HG02852 (cell line): ENCODE measurements around the gene GRIK4.

ENCODE experiments used
- ATAC-seq: cut with Tn5 transposase; IDR thresholded peaks from one replicate; pipeline ENCODE4 v1.9.1; 2021; ENCODE audit warnings: mild to moderate bottlenecking, moderate library complexity; ENCODE audit not compliant: unreplicated experiment

The GRIK4 gene

GRCh38 chr11:120660024-120660565, 148.5 kb downstream of the GRIK4 start:
- no peak for ATAC-seq

DNA sequence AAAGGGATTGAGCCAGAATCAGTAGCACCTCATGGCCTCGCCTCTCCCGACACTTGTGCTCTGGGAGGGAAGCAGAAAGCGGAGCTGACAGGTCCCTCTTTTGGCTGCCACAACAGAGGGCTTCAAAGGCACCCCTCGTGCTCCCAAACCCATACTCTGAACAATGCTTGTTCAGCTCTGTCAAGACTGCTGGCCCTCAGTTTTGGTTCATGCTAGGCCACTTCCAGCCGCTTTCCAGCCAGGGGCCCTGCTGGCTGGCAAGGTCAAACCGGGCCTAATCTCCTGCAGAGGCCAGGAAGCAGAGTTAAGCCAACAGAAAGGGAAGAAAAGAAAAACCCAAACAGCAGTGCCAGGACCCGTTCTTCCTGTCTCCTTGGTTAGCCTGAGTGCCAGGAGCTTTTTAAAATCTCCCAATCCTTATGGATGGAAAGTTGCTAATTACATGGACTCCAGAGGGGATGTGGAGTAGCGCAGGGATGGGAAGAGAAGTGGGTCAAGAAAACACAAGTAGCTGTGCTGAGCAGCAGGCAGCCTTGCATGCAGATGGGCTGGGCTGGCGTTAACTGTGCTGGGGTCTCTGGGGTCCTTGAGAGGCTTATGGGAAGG, 150.6 kb downstream of the GRIK4 start:
- no peak for ATAC-seq

GRCh38 chr11:120663142-120663541, 151.6 kb downstream of the GRIK4 start:
- ATAC-seq: no peak

DNA sequence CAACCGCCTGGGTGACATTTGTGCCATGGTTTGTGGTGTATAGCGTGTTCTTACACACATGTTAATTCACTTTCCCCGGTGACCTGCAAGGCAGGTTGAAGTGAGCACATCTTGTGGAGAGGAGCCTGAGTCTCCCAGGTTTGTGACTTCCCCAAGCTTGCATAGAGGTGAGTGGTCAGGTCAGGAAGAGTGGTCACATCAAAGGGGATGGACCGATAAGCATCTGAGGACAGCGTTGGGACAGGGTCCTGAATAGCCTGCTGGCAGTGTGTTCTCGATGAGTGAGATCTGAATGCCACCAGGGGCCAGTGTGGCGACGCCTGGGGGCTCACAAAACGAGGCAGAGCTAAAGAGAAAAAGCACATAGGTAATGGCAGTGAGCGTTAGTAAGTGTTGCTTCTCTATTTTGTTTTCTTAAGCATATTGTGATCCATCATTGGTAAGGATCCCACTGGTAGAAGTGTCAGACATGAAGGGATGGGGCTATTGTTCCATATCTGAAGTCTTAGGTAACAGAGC, 154.6 kb downstream of the GRIK4 start:
- ATAC-seq: no peak

GRCh38 chr11:120667281-120667680, 155.7 kb downstream of the GRIK4 start:
- ATAC-seq: no peak

- ATAC-seq: no peak
Measured at GRCh38 chr11:120667934-120668333, 156.4 kb downstream of the GRIK4 start.

- no peak for ATAC-seq
Measured at GRCh38 chr11:120668537-120668936, 157.0 kb downstream of the GRIK4 start.

GRCh38 chr11:120674542-120674941, 163.0 kb downstream of the GRIK4 start:
- no peak for ATAC-seq

GRCh38 chr11:120675171-120675570, 163.6 kb downstream of the GRIK4 start:
- no peak for ATAC-seq

GRCh38 chr11:120676991-120677390, 165.4 kb downstream of the GRIK4 start:
- no peak for ATAC-seq

GRCh38 chr11:120680322-120680721, 168.8 kb downstream of the GRIK4 start:
- ATAC-seq: no peak

DNA sequence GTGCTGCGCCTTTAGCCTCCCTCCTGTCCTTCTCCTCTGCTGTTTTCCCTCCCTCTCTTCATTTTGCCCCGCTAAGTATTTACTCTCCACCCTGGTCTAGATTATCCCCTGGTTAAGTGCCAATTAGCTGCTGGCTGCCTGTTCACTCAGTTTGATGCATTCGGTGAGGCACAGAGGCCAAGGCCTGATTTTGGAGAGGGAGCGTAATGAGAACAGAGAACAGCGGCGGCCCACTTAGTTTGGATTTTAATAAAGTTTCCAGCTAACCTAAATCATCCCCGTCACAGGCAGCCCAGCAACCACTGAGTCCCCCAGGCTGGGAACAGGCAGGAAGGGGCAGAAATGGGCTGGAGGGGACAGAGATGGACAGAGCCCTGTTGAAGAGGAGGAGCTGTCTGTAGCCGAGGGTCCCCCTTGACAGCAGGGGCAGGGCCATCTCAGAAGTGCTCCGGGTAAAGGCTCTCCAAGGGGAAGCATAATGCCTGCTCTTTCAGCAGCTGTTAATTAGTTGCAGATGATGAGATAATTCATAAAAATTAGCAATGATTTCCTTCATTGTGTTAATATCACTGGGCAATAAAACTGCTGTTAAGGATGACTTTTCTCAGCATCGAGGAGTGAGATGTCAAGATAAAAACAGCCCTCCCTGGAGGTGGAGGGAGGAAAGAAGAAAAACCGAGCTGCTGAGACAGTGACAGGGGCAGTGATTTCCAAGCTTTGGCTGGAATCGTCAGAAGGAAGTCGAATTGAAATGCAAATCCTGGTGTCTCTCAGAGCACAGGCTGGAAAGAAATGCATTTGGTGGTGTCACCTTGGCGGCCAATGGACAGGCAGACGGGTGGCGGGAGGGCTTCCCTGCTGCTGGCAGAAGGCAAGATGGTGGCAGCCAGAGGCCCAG, 170.1 kb downstream of the GRIK4 start:
- ATAC-seq: no peak

DNA sequence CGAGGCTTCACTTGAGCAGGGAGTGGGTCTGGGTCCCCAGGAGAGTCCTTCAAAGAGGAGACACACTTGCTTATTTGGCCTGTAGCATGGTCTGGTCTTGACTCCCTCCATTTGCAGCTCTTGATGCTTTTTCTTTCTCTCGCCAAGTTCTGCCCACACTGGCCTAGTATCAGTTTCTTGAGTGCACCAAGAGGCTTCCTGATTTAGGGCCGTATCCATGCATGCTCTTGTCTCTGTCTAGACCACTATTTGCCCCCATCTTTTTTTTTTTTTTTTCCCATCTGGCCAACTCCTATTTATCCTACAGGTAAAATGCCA, 170.7 kb downstream of the GRIK4 start:
- ATAC-seq: no peak

DNA sequence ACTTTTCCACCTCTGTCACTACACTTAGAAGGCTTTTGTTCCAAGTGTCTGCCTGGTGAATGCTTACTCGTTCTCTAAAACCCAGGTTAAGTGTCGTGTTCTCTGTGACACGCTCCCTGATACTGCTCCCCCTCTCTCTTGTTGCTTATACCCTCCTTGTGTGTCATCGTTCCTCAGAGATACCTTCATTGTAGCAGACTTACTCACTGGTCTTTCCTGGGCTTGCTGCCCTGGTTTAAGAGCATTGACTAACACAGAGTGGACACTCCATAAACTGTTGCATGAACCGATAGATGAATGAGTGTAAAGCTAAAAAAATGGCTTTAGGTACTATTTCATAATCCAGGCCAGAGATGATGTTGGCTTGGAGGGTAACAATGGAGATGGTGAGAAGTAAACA, 171.3 kb downstream of the GRIK4 start:
- ATAC-seq: no peak

- no peak for ATAC-seq
Measured at GRCh38 chr11:120686516-120686915, 175.0 kb downstream of the GRIK4 start.

- ATAC-seq: no peak
Measured at GRCh38 chr11:120688163-120688562, 176.6 kb downstream of the GRIK4 start.

DNA sequence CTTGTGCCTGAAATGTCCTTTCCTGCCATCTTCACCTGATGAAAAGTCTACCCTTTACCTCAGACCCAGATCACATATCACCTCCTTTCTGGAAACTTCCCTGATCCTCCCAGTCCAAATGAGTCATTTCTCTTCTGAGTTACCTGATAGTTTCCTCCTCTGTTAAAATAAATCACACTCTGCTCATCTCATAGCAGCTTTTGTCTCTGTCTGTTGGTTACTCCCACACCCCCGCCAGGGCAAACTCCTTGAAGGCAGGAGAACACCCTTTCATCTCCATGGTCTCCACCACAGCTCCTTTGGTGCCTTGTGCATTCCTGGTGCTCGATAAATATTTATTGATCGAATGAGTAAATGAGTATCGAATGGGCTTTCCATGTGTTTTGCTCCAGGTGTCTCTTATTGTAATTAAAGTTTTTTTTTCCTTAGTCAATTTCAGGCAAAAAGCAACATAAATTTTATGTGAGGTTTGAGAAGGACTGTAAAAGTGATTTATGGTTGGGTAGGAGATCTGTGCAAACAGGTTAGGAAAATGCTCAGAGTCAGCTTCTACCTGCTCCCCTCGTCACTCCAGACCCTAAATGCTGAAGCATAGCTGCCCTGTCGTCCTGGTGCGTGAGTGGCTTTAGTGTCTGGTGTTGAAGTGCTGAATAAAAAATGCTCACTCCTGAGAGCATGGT, 178.2 kb downstream of the GRIK4 start:
- no peak for ATAC-seq

DNA sequence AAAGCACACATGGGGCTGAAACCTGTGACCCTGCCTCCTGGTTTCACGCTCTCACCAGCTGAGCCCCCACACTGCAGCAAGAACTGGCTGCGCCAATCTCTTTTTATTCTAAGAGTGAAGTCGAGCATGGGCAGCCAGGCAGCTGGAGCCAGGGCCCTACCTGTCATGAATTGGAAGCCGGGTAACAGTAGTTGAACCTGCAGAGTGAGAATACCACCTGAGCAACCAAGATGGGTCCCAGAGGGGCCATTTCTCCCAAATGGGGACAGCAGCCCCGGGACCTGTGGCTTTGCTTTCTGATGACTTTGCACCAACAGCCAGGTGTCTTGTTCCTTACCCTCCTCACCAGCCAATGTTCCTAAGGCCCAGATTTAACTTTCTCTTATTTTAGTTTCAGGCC, 178.9 kb downstream of the GRIK4 start:
- ATAC-seq: no peak

- no peak for ATAC-seq
Measured at GRCh38 chr11:120694726-120695125, 183.2 kb downstream of the GRIK4 start.

DNA sequence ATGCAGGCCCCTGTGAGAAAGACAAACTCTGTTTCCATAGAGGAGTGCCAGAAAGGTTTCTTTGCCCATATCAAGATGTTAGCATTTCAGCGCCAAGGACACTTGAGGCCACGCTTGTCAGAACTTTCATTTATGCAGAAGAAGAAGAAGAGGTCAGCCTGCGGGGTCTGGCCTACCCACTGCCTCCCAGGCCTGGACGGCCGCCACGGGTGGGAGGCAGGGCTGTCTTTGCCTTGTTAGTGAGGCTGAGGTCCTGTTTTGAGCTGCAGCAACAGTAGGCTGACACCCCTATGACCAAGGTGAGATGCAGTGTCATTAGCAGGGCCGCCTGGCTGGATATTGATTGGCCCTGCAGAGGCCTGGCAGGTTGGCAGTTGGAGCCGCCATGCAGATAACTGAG, 183.9 kb downstream of the GRIK4 start:
- no peak for ATAC-seq

DNA sequence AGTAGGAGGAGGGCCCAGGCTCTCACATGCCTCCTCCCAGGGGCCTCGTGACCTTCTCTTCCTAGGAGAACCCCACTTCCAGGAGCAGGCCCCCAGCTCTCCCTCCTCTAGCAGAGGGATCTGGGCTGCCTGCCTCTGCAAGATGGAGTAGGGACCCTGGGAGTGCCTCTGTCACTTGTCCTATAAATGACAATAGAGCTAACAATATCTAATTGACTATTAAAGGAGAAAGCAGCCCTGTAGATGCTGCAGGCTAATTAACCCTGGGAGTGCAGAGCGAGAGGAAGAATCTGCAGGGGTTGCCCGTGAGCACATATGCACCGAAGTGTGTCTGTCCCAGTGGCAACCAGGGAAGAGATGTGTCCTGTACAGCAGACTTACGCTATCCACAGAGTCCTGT, 184.4 kb downstream of the GRIK4 start:
- no peak for ATAC-seq
